DOHH2 (cell line): ENCODE measurements around the gene FAM149A.
A peak's percentile ranks its signal among the peaks of the same experiment; 100 is the strongest.

Experiments
- H3F3A ChIP-seq: fragments of 200-600 bp; sonication (generic), shearing (Covaris generic); 2 replicates; pipeline ENCODE4 v1.6.0; 2016; ENCODE audit warnings: antibody characterized with exemption, mild to moderate bottlenecking; ENCODE audit not compliant: control insufficient read depth, insufficient read depth
- H3K27ac ChIP-seq: fragments of 200-600 bp; sonication (generic); 2 replicates; pipeline ENCODE4 v1.5.1; 2014; ENCODE audit warnings: low read depth, mild to moderate bottlenecking, low read length, moderate library complexity
- H3K27me3 ChIP-seq: fragments of 200-600 bp; sonication (generic); 2 replicates; pipeline ENCODE4 v1.6.1; 2014; ENCODE audit warnings: mild to moderate bottlenecking, low read length, mixed read lengths; ENCODE audit not compliant: control insufficient read depth
- H3K36me3 ChIP-seq: fragments of 200-600 bp; sonication (generic); 2 replicates; pipeline ENCODE4 v1.6.1; 2014; ENCODE audit warnings: mild to moderate bottlenecking, low read length, moderate library complexity, mixed read lengths; ENCODE audit not compliant: control insufficient read depth
- H3K4me1 ChIP-seq: fragments of 200-600 bp; sonication (generic); 2 replicates; pipeline ENCODE4 v1.6.1; 2014; ENCODE audit warnings: mild to moderate bottlenecking, low read length, mixed read lengths; ENCODE audit not compliant: control insufficient read depth
- H3K4me2 ChIP-seq: fragments of 200-600 bp; sonication (generic); 2 replicates; pipeline ENCODE4 v1.6.0; 2014; ENCODE audit warnings: mild to moderate bottlenecking, low read length, moderate library complexity
- H3K4me3 ChIP-seq: fragments of 200-600 bp; sonication (generic); 2 replicates; pipeline ENCODE4 v1.5.1; 2014; ENCODE audit warnings: mild to moderate bottlenecking, low read length, mixed read lengths
- H3K79me2 ChIP-seq: fragments of 200-600 bp; sonication (generic); 2 replicates; pipeline ENCODE4 v1.6.1; 2014; ENCODE audit warnings: mild to moderate bottlenecking, low read length, mixed read lengths; ENCODE audit not compliant: control insufficient read depth
- H3K9me2 ChIP-seq: fragments of 200-600 bp; sonication (generic); replicated peaks from 2 replicates; pipeline ENCODE4 v1.6.1; 2014; ENCODE audit warnings: mild to moderate bottlenecking, low read length, mixed read lengths; ENCODE audit not compliant: control insufficient read depth
- H3K9me3 ChIP-seq: fragments of 200-600 bp; sonication (generic); 2 replicates; pipeline ENCODE4 v1.6.1; 2014; ENCODE audit warnings: antibody characterized with exemption, low read length, mixed read lengths; ENCODE audit not compliant: control insufficient read depth, insufficient read depth
- H4K20me1 ChIP-seq: fragments of 200-600 bp; sonication (generic); 2 replicates; pipeline ENCODE4 v1.6.0; 2014; ENCODE audit warnings: low read depth, mild to moderate bottlenecking, antibody characterized with exemption, low read length, moderate library complexity; ENCODE audit not compliant: control insufficient read depth, insufficient read depth
- CTCF ChIP-seq: fragments of 200-600 bp; sonication (generic); IDR thresholded peaks from one replicate; pipeline ENCODE4 v1.5.1; 2014; ENCODE audit warnings: antibody characterized with exemption, mild to moderate bottlenecking, low read depth, low read length; ENCODE audit not compliant: poor library complexity, severe bottlenecking
- EZH2phosphoT487 ChIP-seq: fragments of 200-600 bp; sonication (generic); IDR thresholded peaks from 2 replicates; pipeline ENCODE4 v1.6.1; 2017; ENCODE audit warnings: borderline replicate concordance, mild to moderate bottlenecking, antibody characterized with exemption, low read length, moderate library complexity, mixed read lengths

The FAM149A gene

GRCh38 chr4:186148336-186148975 lies 44.0 kb downstream of the FAM149A start:
- Histone ChIP-seq H4K20me1 (no peaks in the 10 kb centered on the region), H3K27me3 (peaks cover 7% of the 10 kb centered on the region), H3K36me3 (no peaks in the 10 kb centered on the region; the same call in 1 of the 2 replicates), H3K4me3 (peak overlapping the region; percentile 71), H3K9me3 (no peaks in the 10 kb centered on the region), H3K79me2 (peaks cover 11% of the 10 kb centered on the region), H3K27ac (peak overlapping the region; percentile 93), H3K9me2 (no peaks in the 10 kb centered on the region), H3K4me2 (peak overlapping the region; percentile 83), H3K4me1 (peaks cover 91% of the 10 kb centered on the region), H3F3A (peaks cover 61% of the 10 kb centered on the region)
- TF ChIP-seq EZH2phosphoT487 (no peak), CTCF (no peak)

GRCh38 chr4:186149872-186150271 lies 45.4 kb downstream of the FAM149A start:
- H3K27me3 ChIP-seq: no peaks in the 10 kb centered on the region
- peak overlapping the region; percentile 93 for H3K27ac ChIP-seq
- H3F3A ChIP-seq: peaks cover 66% of the 10 kb centered on the region
- no peaks in the 10 kb centered on the region for H3K9me2 ChIP-seq
- peaks cover 11% of the 10 kb centered on the region for H3K79me2 ChIP-seq
- H3K4me3 ChIP-seq: peak overlapping the region; percentile 71
- peak overlapping the region; percentile 83 for H3K4me2 ChIP-seq
- H4K20me1 ChIP-seq: no peaks in the 10 kb centered on the region
- H3K36me3 ChIP-seq: peaks cover 4% of the 10 kb centered on the region; the same call in 1 of the 2 replicates
- no peaks in the 10 kb centered on the region for H3K9me3 ChIP-seq
- H3K4me1 ChIP-seq: peaks cover 96% of the 10 kb centered on the region
- TF ChIP-seq EZH2phosphoT487 (no peak), CTCF (peak; percentile 64)

- Histone ChIP-seq H3K4me1 (peaks cover 98% of the 10 kb centered on the region), H3K4me3 (peak overlapping the region; percentile 65), H3K9me2 (no peaks in the 10 kb centered on the region), H3F3A (peaks cover 70% of the 10 kb centered on the region), H3K79me2 (peaks cover 4% of the 10 kb centered on the region; the same call in 1 of the 2 replicates), H3K27me3 (no peaks in the 10 kb centered on the region), H3K27ac (peak overlapping the region; percentile 93), H3K4me2 (peak overlapping the region; percentile 90), H4K20me1 (no peaks in the 10 kb centered on the region), H3K9me3 (no peaks in the 10 kb centered on the region), H3K36me3 (peaks cover 10% of the 10 kb centered on the region)
- TF ChIP-seq EZH2phosphoT487: no peak
- no peak for TF ChIP-seq CTCF
These were observed 46.4 kb downstream of the FAM149A start for GRCh38 chr4:186150926-186151325.
